Globus pallidus (tissue), 1 donor: ENCODE measurements around the gene RTEL1.
"Not testable (repeated sequence)": the region's sequence is repeated elsewhere in the genome, so short reads cannot be mapped to it uniquely, and the experiment has no call there.

ENCODE experiments used
- DNase-seq: peaks from one replicate; pipeline ENCODE4 v3.0.0-alpha.2; 2015; ENCODE audit warnings: low spot score

RTEL1 gene

DNA sequence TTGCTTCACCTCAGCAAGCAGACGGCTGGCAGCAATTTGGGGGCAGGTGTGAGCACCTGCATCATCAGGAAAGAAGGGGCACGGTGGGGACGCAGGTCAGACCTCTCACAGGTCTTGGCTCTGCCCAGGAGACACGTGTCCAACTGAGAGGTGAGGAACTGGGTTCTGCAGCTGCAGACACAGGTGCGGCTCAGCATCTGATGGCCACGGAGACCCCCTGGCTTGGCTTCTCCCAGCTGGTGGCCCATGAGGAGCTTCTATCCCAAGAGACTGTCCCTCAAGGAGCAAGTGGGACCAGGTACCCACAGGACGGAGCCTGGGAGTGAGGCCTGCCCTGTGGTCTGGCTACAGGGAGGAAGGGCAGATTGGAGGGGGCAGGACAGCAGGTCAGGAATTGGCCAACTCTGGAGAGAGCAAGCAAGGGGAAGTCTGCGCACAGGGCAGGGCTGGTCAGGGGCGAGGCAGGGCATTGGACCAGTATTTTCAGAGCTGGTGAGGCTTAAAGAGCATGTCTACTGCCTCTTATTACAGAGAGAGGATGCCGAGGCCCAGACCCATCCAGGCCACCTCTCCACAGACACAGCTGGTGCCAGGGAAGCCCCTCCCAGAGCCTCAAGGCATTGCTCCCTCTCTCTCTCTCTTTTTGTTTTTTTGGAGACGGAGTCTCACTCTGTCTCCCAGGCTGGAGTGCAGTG is 9.1 kb upstream of the RTEL1 start:
- no peak for DNase-seq

- DNase-seq: not testable (repeated sequence)
Measured at GRCh38 chr20:63650486-63650885, 7.6 kb upstream of the RTEL1 start.

DNA sequence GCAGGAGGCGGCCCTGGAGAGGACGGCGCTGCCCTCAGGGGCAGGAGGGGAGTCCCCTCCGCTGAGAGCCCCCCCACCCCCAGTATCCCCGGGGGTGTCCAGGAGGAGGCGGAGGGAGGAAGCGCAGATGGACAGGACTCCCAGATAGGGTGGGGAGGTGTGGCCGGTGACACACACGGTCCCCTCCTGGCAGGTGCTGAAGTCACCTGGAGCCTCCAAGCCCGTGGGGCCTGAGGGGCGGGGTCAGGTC is 6.2 kb upstream of the RTEL1 start:
- no peak for DNase-seq

- no peak for DNase-seq
Measured at GRCh38 chr20:63652192-63652980, 5.7 kb upstream of the RTEL1 start.

GRCh38 chr20:63653041-63653973 is 4.8 kb upstream of the RTEL1 start, which contains the start of gene STMN3:
TSS of gene STMN3 (minus strand) at chr20:63653424. CDS start at chr20:63653345, 79 bp downstream.
- peak; percentile 85 for DNase-seq

GRCh38 chr20:63653974-63654668 is 4.0 kb upstream of the RTEL1 start:
- no peak for DNase-seq

GRCh38 chr20:63655249-63655648 is 2.9 kb upstream of the RTEL1 start:
- no peak for DNase-seq

- DNase-seq: no peak
Measured at GRCh38 chr20:63656451-63656850, 1.7 kb upstream of the RTEL1 start.

DNA sequence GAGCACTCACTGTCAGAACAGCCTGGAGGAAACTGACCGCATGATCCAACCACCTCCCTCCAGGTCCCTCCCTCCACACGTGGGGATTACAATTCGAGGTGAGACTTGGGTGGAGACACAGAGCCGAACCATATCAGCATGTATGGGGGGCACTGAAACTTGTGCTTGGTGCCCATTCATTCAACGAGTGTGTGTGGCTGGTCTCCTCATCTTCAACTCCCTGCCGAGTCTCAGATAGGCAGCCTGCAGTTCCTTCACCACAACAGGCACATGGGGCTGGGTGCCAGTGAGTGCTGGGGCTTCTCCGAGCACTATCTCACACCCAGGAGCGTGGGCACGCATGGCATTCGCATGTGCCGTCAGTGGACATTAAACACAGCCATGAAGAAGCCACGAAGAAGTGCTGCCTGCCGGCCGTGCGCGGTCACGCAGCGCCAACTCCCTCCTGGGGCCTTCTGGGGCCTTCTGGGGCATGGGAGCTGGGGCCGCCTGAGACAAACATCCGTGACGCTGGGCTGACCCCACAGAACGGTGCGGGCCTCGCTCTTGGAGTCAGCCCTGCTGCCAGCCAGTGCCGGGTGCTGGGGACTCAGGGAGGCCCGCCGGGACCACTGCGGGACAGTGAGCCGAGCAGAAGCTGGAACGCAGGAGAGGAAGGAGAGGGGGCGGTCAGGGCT is 714 bp upstream of the RTEL1 start:
- no peak for DNase-seq

DNA sequence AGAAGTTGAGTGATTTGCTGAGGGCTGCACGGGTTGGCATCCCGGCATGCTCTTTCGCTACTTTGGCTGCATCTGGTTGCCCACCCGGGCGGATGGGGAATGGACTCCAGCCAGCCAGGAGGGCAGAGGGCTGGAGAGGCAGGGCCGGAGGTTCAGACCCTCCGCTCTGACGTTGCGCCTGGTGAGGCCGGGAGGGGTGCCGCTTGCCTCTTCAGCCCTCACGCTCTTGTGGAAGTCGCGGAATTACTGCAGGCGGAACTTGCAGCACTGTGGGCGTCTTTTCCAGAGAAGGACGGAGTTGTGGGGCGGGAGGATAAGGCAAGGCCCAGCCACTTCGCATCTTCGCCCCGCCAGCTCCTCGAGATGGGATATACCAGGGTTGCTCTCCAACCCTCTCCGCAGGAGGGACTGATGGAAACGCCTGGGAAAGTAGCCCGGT is 656 bp downstream of the RTEL1 start:
- no peak for DNase-seq

DNA sequence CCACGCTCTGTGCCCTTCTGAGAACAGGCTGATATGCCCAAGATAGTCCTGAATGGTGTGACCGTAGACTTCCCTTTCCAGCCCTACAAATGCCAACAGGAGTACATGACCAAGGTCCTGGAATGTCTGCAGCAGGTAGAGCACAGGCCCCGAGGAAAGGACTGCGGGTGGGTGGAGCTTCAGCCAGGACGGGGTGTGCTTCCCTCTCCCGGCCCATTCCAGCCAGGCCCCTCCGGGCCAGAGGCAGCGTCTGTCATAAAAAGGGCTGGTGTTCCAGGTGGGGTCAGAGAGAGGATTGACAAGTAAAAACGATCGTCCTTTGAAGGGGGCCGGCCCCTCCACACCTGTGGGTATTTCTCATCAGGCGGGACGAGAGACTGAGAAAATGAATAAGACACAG is 1.3 kb downstream of the RTEL1 start:
- DNase-seq: no peak

DNA sequence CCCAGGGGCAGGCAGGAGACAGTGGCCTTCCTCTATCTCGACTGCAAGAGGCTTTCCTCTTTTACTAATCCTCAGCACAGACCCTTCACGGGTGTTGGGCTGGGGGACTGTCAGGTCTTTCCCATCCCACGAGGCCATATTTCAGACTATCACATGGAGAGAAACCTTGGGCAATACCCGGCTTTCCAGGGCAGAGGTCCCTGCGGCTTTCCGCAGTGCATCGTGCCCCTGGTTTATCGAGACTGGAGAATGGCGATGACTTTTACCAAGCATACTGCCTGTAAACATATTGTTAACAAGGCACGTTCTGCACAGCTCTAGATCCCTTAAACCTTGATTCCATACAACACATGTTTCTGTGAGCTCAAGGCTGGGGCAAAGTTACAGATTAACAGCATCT is 2.1 kb downstream of the RTEL1 start:
- not testable (repeated sequence) for DNase-seq

- no peak for DNase-seq
Measured at GRCh38 chr20:63660622-63661021, 2.5 kb downstream of the RTEL1 start.

GRCh38 chr20:63661108-63661507 is 3.0 kb downstream of the RTEL1 start:
- DNase-seq: no peak

GRCh38 chr20:63661959-63662812 is 4.1 kb downstream of the RTEL1 start:
- DNase-seq: no peak

DNA sequence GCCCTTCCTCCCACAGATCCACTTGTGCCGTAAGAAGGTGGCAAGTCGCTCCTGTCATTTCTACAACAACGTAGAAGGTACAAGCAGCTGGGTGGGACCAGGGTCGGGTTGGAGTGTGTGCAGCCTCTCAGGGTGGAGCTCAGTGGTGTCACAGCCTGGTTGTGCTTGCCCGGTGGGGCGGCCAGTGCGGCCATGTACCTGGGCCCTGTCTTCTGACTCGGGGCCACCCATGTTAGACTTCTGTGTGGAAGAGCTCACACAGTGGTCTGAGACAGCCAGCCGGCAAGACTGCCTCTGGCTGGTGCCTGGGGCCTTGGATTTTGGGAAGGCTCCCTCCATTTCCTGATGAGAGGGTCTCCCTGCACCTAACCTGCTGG is 4.7 kb downstream of the RTEL1 start:
- no peak for DNase-seq

DNA sequence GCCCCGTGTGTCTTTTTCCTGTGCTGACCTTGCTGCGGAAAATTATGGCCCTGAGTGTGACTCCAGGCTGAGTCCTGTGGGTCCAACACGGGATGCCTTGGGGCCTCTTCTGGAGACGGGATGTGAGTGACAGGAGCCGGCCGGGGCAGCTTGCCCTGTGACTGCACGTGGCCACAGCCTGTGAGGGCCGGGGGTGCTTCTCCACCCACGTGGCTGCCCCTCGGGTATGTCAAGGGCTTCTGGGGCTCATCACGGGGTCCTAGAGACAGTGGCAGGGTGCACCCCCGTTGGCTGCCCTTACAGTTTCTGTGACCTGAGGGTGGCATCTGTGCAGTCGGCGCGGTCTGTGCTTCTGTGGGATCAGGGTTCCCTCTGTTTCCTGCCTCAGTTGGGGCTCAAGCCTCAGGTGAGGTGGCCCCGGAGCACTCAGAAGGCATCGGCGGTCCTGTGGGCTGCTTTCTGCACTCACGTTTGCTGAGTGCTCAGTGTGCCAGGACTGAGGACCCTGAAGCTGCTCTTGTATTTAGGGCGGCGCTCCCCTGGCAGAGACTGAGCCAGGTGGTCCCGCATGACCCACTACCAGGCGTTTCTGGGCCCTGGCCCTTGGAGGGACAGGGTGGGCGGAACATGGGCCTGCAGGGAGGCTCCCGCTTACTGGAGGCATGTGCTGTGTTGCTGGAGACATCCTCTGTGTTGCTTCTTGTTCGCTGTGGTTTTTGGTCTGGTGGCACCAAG is 5.4 kb downstream of the RTEL1 start:
- no peak for DNase-seq

DNA sequence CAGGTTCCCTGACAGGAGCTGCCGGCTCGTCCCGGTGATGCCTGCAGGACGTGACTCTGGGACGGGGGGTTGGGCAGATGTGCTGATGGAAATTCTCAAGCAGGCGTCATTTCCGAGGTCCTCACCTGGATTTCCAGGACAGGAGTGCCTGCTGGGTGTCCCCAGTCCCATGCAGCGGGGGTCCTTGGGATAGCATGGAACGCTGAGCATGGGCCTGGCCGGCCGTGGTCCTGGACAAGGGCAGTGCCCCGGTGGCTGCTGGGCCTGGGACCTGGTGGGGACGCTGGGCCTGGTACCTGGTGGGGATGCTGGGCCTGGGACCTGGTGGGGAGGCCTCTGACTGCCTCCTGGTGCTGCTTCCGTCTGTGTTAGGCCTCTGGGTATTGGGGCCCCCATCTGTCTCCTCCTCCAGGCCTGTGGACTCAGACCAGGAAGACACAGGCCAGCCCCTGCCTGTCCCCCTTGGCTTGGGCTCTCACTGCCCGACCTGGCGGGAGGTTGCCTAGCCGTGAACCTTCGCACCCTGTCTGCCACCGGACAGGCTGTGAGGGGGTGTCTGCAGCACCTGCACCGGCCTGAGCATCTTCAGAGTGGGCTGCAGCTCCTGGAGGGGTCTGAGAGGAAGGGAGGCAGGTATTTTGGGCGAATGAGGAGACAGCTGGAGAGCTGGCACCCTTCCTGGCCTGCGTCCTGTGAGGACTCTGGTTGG is 6.2 kb downstream of the RTEL1 start:
- no peak for DNase-seq
